GM12878 (cell line): ENCODE results near the gene MCEE. TPM values are rescaled to one million over a fixed set of nuclear protein-coding genes. Genes with fewer than 3 reads are reported as not detected.

Experiments
- ATAC-seq: fragments of 200-7000 bp; cut with Tn5 transposase; 3 replicates; pipeline ENCODE4 v1.9.1; 2020; ENCODE audit warnings: mild to moderate bottlenecking, moderate library complexity
- BruUV-seq: library from RNA; stranded (reverse); fragments of 400-500 nt; replicated peaks from 2 replicates; lab custom pipeline; 2021; lab: Mats Ljungman, UMichigan
- CTCF ChIA-PET: fragments of 300-600 bp; sonication (Branson Sonifier 250); formaldehyde crosslinking; extraction: SDS; loops from one replicate; lab custom pipeline; 2021; ENCODE audit warnings: inconsistent platforms; lab: Yijun Ruan, JAX
- POLR2A ChIA-PET: fragments of 350-600 bp; formaldehyde crosslinking; extraction: SDS; loops from one replicate; lab custom pipeline; 2021; ENCODE audit warnings: inconsistent platforms; lab: Charles Lee
- RAD21 ChIA-PET: fragments of 300-600 bp; sonication (Branson Sonifier 250); formaldehyde crosslinking; loops from one replicate; lab custom pipeline; 2023; ENCODE audit warnings: antibody characterized with exemption; ENCODE audit not compliant: unreplicated experiment; lab: Charles Lee
- SMC1A ChIA-PET: fragments of 300-600 bp; sonication (Branson Sonifier 250); formaldehyde crosslinking; loops from one replicate; lab custom pipeline; 2023; ENCODE audit not compliant: unreplicated experiment, uncharacterized antibody; lab: Charles Lee
- DNase-seq: peaks from one replicate; pipeline ENCODE4 v3.0.0-alpha.2; 2011; ENCODE audit warnings: low read depth, low spot score
- FAIRE-seq: peaks from 3 replicates; lab custom pipeline; 2011; peaks lifted over from hg19 to GRCh38; lab: Jason Lieb, UNC
- H2AFZ ChIP-seq: 2 replicates; pipeline ENCODE4 v1.6.0; 2011; ENCODE audit warnings: low read depth, low read length, control low read depth; ENCODE audit not compliant: control insufficient read depth
- H3K27ac ChIP-seq: 2 replicates; pipeline ENCODE4 v1.5.1; 2011; ENCODE audit warnings: control low read depth; ENCODE audit not compliant: control insufficient read depth, insufficient read depth
- H3K27me3 ChIP-seq, 2 experiments: replicated peaks in 1 of 2; 2 replicates each; pipeline versions ENCODE4 v1.6.0 to v1.6.1; 2011; ENCODE audit warnings: low read length in 1 of 2; ENCODE audit not compliant: control insufficient read depth in 2 of 2, insufficient read depth in 2 of 2
- H3K36me3 ChIP-seq, 2 experiments: 2 replicates each; pipeline ENCODE4 v1.5.1; 2011; ENCODE audit warnings: low read length in 1 of 2; ENCODE audit not compliant: control insufficient read depth in 2 of 2, insufficient read depth in 2 of 2
- H3K4me1 ChIP-seq: 2 replicates; pipeline ENCODE4 v1.6.1; 2011; ENCODE audit warnings: mild to moderate bottlenecking, low read length, moderate library complexity, mixed read lengths; ENCODE audit not compliant: control insufficient read depth, insufficient read depth
- H3K4me2 ChIP-seq: 2 replicates; pipeline ENCODE4 v1.6.0; 2011; ENCODE audit warnings: control low read depth; ENCODE audit not compliant: control insufficient read depth, insufficient read depth
- H3K4me3 ChIP-seq: fragments of 200-600 bp; sonication (generic); 2 replicates; pipeline ENCODE4 v1.5.1; 2016
- H3K79me2 ChIP-seq: 2 replicates; pipeline ENCODE4 v1.6.0; 2011; ENCODE audit warnings: low read length; ENCODE audit not compliant: control insufficient read depth, insufficient read depth
- H3K9ac ChIP-seq: 2 replicates; pipeline ENCODE4 v1.8.0; 2011; ENCODE audit warnings: low read length, control low read depth, mixed read lengths; ENCODE audit not compliant: control insufficient read depth, insufficient read depth
- H3K9me3 ChIP-seq: replicated peaks from 3 replicates; pipeline ENCODE4 v1.5.1; 2011; ENCODE audit warnings: mild to moderate bottlenecking, low read length; ENCODE audit not compliant: control insufficient read depth, insufficient read depth
- H4K20me1 ChIP-seq: 2 replicates; pipeline ENCODE4 v1.6.0; 2011; ENCODE audit not compliant: control insufficient read depth, insufficient read depth
- BACH1 ChIP-seq: fragments of 450-650 bp; IDR thresholded peaks from 2 replicates; pipeline ENCODE4 v1.6.1; 2017; ENCODE audit warnings: mild to moderate bottlenecking, borderline replicate concordance
- FOXK2 ChIP-seq: fragments of 450-650 bp; IDR thresholded peaks from 2 replicates; pipeline ENCODE4 v1.6.1; 2017; ENCODE audit warnings: mild to moderate bottlenecking, moderate library complexity
- FOXM1 ChIP-seq: IDR thresholded peaks from 2 replicates; pipeline ENCODE4 v1.6.1; 2012; ENCODE audit warnings: low read depth, mild to moderate bottlenecking, inconsistent platforms, low read length, moderate library complexity
- GABPA ChIP-seq: IDR thresholded peaks from 2 replicates; pipeline ENCODE4 v1.6.1; 2014; ENCODE audit warnings: antibody characterized with exemption, low read depth, mild to moderate bottlenecking, inconsistent platforms
- NBN ChIP-seq: fragments of 450-650 bp; IDR thresholded peaks from 2 replicates; pipeline ENCODE4 v1.6.1; 2016
- TCF3 ChIP-seq: IDR thresholded peaks from 2 replicates; pipeline ENCODE4 v1.6.1; 2012; ENCODE audit warnings: low read depth, mild to moderate bottlenecking, low read length, borderline replicate concordance; ENCODE audit not compliant: insufficient read depth
- ZBED1 ChIP-seq: IDR thresholded peaks from 2 replicates; pipeline ENCODE4 v1.6.1; 2016; ENCODE audit warnings: borderline replicate concordance
- WGBS: methylation state at CpG from one replicate; pipeline ENCODE4 v1.1.6; 2016; ENCODE audit warnings: low lambda C conversion rate; ENCODE audit not compliant: insufficient replicate concordance, insufficient coverage; ENCODE audit errors: missing lambda C conversion rate; 5-methylcytosine and 5-hydroxymethylcytosine counted together
- in situ Hi-C: fragments of 300-500 bp; cut with MboI; formaldehyde crosslinking; loops from 9 replicates; pipeline ENCODE4 v1.14.3; 2018; ENCODE audit warnings: mixed read lengths
- intact Hi-C: fragments of 100-400 bp; cut with micrococcal nuclease; formaldehyde crosslinking; loops from one replicate; pipeline ENCODE4 v1.14.2; 2022; ENCODE audit not compliant: unreplicated experiment
- polyA plus RNA-seq, 11 experiments: library from polyadenylated mRNA; depleted of rRNA in 4 of 11; unstranded in 6 of 11; stranded (reverse) in 5 of 11; fragments of >200 nt; fragmentation: Nextera tagmentation in 4 of 11; fragmentation: Illumina TruSeq in 1 of 11; extraction: Ambion mirVana in 4 of 11; extraction: Trizol in 1 of 11; gene quantifications; 1 replicate in 1 of 11; 2 replicates in 10 of 11; pipeline versions ENCODE4 v1.2.1 to v1.2.3, GENCODE V29; 2011 to 2016; ENCODE audit warnings: inconsistent platforms in 2 of 11, missing spikeins in 2 of 11, low read depth in 1 of 11
- total RNA-seq, 4 experiments: library from RNA; depleted of rRNA in 3 of 4; stranded (reverse); fragments of >200 nt in 3 of 4; fragmentation: Illumina TruSeq in 1 of 4; extraction: Trizol in 1 of 4; gene quantifications; 2 replicates each; pipeline versions ENCODE4 v1.2.1 to v1.2.3, GENCODE V29; 2013 to 2021

The MCEE gene
- total and polyA plus RNA-seq, 10 of the 15 experiments (the other 5 are each of a cell fraction or from before 2014, with no cell fraction given): 17.3 to 63.4 (median 20.9) TPM

- H3K27ac ChIP-seq: no peak overlapping the region
- ChIA-PET POLR2A (interaction anchor here (0.6 kb wide), 1 partner anchor 19 kb away, joined by 3 read pairs; no protein-coding TSS in a partner anchor), RAD21 (no interaction called here), SMC1A (interaction anchor here (1.2 to 1.9 kb wide), 3 partner anchors 10 to 55 kb away, joined by 3 to 12 read pairs (median 8); no protein-coding TSS in a partner anchor), CTCF (interaction anchor here (2.1 to 3.2 kb wide), 2 partner anchors 25 to 55 kb away, joined by 10 to 24 read pairs; no protein-coding TSS in a partner anchor)
- FAIRE-seq (no peak), ATAC-seq (no peak), DNase-seq (no peak)
- TF ChIP-seq FOXK2 (no peak), TCF3 (no peak), ZBED1 (no peak), FOXM1 (no peak), GABPA (no peak), NBN (no peak), BACH1 (no peak)
- no peak overlapping the region for H3K9ac ChIP-seq
- BruUV-seq: no TSS peak
- H3K4me1 ChIP-seq: peaks cover 3% of the 10 kb centered on the region; the same call in 1 of the 2 replicates
- H4K20me1 ChIP-seq: no peaks in the 10 kb centered on the region
- H3K4me2 ChIP-seq: no peak overlapping the region
- intact Hi-C loops: no loop called here
- H3K36me3 ChIP-seq: peaks cover 0 to 3% of the 10 kb centered on the region in 2 experiments; a peak in 1 of 4 replicates
- no peaks in the 10 kb centered on the region for H3K27me3 ChIP-seq
- no peak overlapping the region for H3K4me3 ChIP-seq
- H3K79me2 ChIP-seq: peaks cover 35% of the 10 kb centered on the region
- WGBS: 87% methylated on average over 7 of the region's 7 CpGs
- no peak overlapping the region for H2AFZ ChIP-seq
- no peaks in the 10 kb centered on the region for H3K9me3 ChIP-seq
- in situ Hi-C loops: no loop called here
These were observed 4.3 kb downstream of the MCEE start for GRCh38 chr2:71125506-71126294.
